Mesenchymal stem cell (in vitro differentiated cells and primary cell): ENCODE measurements around the gene CNTNAP3. TPM values are rescaled to one million over a fixed set of nuclear protein-coding genes. Genes with fewer than 3 reads are reported as not detected.
"Not testable (repeated sequence)": the region's sequence is repeated elsewhere in the genome, so short reads cannot be mapped to it uniquely, and the experiment has no call there.

Experiments used
- DNase-seq: peaks from one replicate; pipeline ENCODE4 v3.0.0-alpha.2; 2013
- H2AFZ ChIP-seq: one replicate; pipeline ENCODE4 v1.6.1; 2013; ENCODE audit warnings: low read depth, mild to moderate bottlenecking, control low read depth, inconsistent platforms, low read length, moderate library complexity
- H2AK5ac ChIP-seq: 2 replicates; pipeline ENCODE4 v1.6.1; 2013; ENCODE audit warnings: low read length, moderate library complexity, mild to moderate bottlenecking, inconsistent platforms; ENCODE audit not compliant: severe bottlenecking
- H2BK120ac ChIP-seq: one replicate; pipeline ENCODE4 v1.6.1; 2013; ENCODE audit warnings: low read depth, mild to moderate bottlenecking, inconsistent platforms, low read length, moderate library complexity
- H2BK12ac ChIP-seq, 2 experiments: one replicate each; pipeline ENCODE4 v1.6.1; 2013; ENCODE audit warnings: inconsistent platforms in 2 of 2, low read length in 2 of 2, mild to moderate bottlenecking in 2 of 2, moderate library complexity in 2 of 2, control low read depth in 1 of 2
- H2BK15ac ChIP-seq: one replicate; pipeline ENCODE4 v1.6.1; 2013; ENCODE audit warnings: mild to moderate bottlenecking, low read depth, inconsistent platforms; ENCODE audit not compliant: poor library complexity, severe bottlenecking
- H2BK5ac ChIP-seq: 2 replicates; pipeline ENCODE4 v1.6.1; 2013; ENCODE audit warnings: low read depth, mild to moderate bottlenecking, low read length, control low read depth, inconsistent platforms; ENCODE audit not compliant: poor library complexity, severe bottlenecking
- H3K14ac ChIP-seq, 2 experiments: one replicate each; pipeline ENCODE4 v1.6.1; 2013; ENCODE audit warnings: inconsistent platforms in 2 of 2, low read length in 2 of 2, control low read depth in 1 of 2, mild to moderate bottlenecking in 1 of 2, moderate library complexity in 1 of 2
- H3K18ac ChIP-seq, 2 experiments: one replicate each; pipeline ENCODE4 v1.6.1; 2013; ENCODE audit warnings: inconsistent platforms in 2 of 2, low read length in 2 of 2, control low read depth in 1 of 2, low read depth in 1 of 2, mild to moderate bottlenecking in 1 of 2
- H3K23ac ChIP-seq, 2 experiments: one replicate each; pipeline ENCODE4 v1.6.1; 2013; ENCODE audit warnings: inconsistent platforms in 2 of 2, low read length in 2 of 2, mild to moderate bottlenecking in 2 of 2, moderate library complexity in 2 of 2, control low read depth in 1 of 2
- H3K27ac ChIP-seq: 2 replicates; pipeline ENCODE4 v1.5.1; 2013; ENCODE audit warnings: mild to moderate bottlenecking, moderate library complexity, low read length, control low read depth, inconsistent platforms; ENCODE audit not compliant: poor library complexity, severe bottlenecking
- H3K27me3 ChIP-seq, 2 experiments: 2 replicates each; pipeline versions ENCODE4 v1.6.1 to v1.7.0; 2013; ENCODE audit warnings: low read length in 2 of 2, mild to moderate bottlenecking in 2 of 2, moderate library complexity in 2 of 2, control low read depth in 1 of 2, inconsistent platforms in 1 of 2; ENCODE audit not compliant: control insufficient read depth in 1 of 2, insufficient read depth in 1 of 2
- H3K36me3 ChIP-seq, 2 experiments: 2 replicates each; pipeline versions ENCODE4 v1.6.1 to v1.7.0; 2013; ENCODE audit warnings: low read length in 2 of 2, control low read depth in 1 of 2, inconsistent platforms in 1 of 2, low read depth in 1 of 2, mild to moderate bottlenecking in 1 of 2; ENCODE audit not compliant: insufficient read depth in 2 of 2, control insufficient read depth in 1 of 2
- H3K4ac ChIP-seq, 2 experiments: one replicate each; pipeline ENCODE4 v1.6.1; 2013; ENCODE audit warnings: inconsistent platforms in 2 of 2, low read length in 2 of 2, mild to moderate bottlenecking in 2 of 2, moderate library complexity in 2 of 2, control low read depth in 1 of 2, low read depth in 1 of 2
- H3K4me1 ChIP-seq: 2 replicates; pipeline ENCODE4 v1.6.1; 2013; ENCODE audit warnings: low read depth, low read length, control low read depth; ENCODE audit not compliant: control insufficient read depth, insufficient read depth
- H3K4me2 ChIP-seq: 2 replicates; pipeline ENCODE4 v1.6.1; 2013; ENCODE audit warnings: low read length, mild to moderate bottlenecking, inconsistent platforms; ENCODE audit not compliant: poor library complexity, severe bottlenecking
- H3K4me3 ChIP-seq, 2 experiments: 2 replicates each; pipeline versions ENCODE4 v1.5.1 to v1.7.0; 2013; ENCODE audit warnings: low read length in 2 of 2, mild to moderate bottlenecking in 2 of 2, control low read depth in 1 of 2, low read depth in 1 of 2; ENCODE audit not compliant: insufficient read depth in 1 of 2
- H3K79me1 ChIP-seq: replicated peaks from 2 replicates; pipeline ENCODE4 v1.6.1; 2013; ENCODE audit warnings: mild to moderate bottlenecking, control low read depth, low read length, inconsistent platforms; ENCODE audit not compliant: poor library complexity, severe bottlenecking
- H3K9ac ChIP-seq: 2 replicates; pipeline ENCODE4 v1.7.0; 2013; ENCODE audit warnings: mild to moderate bottlenecking, low read length, moderate library complexity
- H3K9me3 ChIP-seq: 2 replicates; pipeline ENCODE4 v1.7.0; 2013; ENCODE audit warnings: mild to moderate bottlenecking, low read length; ENCODE audit not compliant: control insufficient read depth
- H4K8ac ChIP-seq: one replicate; pipeline ENCODE4 v1.6.1; 2013; ENCODE audit warnings: inconsistent platforms, mild to moderate bottlenecking, low read length, moderate library complexity
- H4K91ac ChIP-seq: one replicate; pipeline ENCODE4 v1.6.1; 2013; ENCODE audit warnings: mild to moderate bottlenecking, low read length, inconsistent platforms
- WGBS: methylation state at CpG from one replicate; pipeline ENCODE4 v1.1.7; 2013; ENCODE audit warnings: mixed read lengths; 5-methylcytosine and 5-hydroxymethylcytosine counted together
- polyA plus RNA-seq, 2 experiments: library from polyadenylated mRNA; stranded (reverse); fragments of 200-250 nt; gene quantifications; one replicate each; pipeline ENCODE4 v1.2.3, GENCODE V29; 2013

The CNTNAP3 gene
- 0.68 TPM for polyA plus RNA-seq (2013, experiment 1 of 2)
- polyA plus RNA-seq (2013, experiment 2 of 2), result 0.49 TPM

- not testable (repeated sequence) for DNase-seq, H3K27ac ChIP-seq, H2BK5ac ChIP-seq, H3K4me3 ChIP-seq, H3K27me3 ChIP-seq, H3K18ac ChIP-seq, H2AK5ac ChIP-seq, H3K4ac ChIP-seq, H2BK12ac ChIP-seq, H3K4me2 ChIP-seq, H3K9me3 ChIP-seq, H4K8ac ChIP-seq, H2AFZ ChIP-seq, H3K36me3 ChIP-seq, H3K4me1 ChIP-seq, H3K14ac ChIP-seq, H3K23ac ChIP-seq, H3K79me1 ChIP-seq, H2BK15ac ChIP-seq, H2BK120ac ChIP-seq, H4K91ac ChIP-seq, H3K9ac ChIP-seq
- no CpG with 5 or more reads among the region's 42 CpGs for WGBS
Measured at GRCh38 chr9:39287980-39288379, at the start of gene CNTNAP3. TSS of gene CNTNAP3 (minus strand) at chr9:39288167. CDS start at chr9:39288064, 103 bp downstream.

DNA sequence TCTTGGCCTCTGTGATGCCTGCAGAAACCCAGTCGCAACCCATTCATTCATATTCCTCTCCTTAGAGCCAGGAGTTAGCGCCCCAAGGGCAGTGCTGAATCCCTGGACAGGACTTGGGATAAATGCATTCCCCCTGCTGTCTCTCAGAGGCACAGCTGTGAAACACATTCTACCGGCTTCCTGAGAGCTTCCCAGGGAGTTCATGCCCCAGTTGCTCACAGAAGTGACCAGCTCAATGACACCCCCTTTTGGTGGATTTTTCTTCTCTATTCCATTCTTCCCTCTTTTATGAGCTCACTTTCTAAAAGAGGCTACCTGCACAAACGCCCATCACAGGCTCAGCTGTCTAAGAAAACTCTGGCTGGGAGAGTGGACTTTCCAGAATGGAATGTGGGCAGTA, 8.0 kb downstream of the CNTNAP3 start:
- not testable (repeated sequence) for H2BK120ac ChIP-seq, H3K14ac ChIP-seq, H2AK5ac ChIP-seq, H3K36me3 ChIP-seq, DNase-seq, H4K8ac ChIP-seq, H3K9ac ChIP-seq, H3K23ac ChIP-seq, H2AFZ ChIP-seq, H3K9me3 ChIP-seq, H3K79me1 ChIP-seq, H3K4ac ChIP-seq, H3K4me3 ChIP-seq, H3K27me3 ChIP-seq, H2BK15ac ChIP-seq, H2BK12ac ChIP-seq, H3K4me2 ChIP-seq, H3K18ac ChIP-seq, H2BK5ac ChIP-seq, H3K4me1 ChIP-seq, H4K91ac ChIP-seq, H3K27ac ChIP-seq
- WGBS, result no CpG with 5 or more reads among the region's 4 CpGs

- H2BK120ac ChIP-seq, H2BK15ac ChIP-seq, H3K18ac ChIP-seq, H3K4me1 ChIP-seq, H3K4me3 ChIP-seq, H3K4me2 ChIP-seq, H2BK12ac ChIP-seq, H3K9me3 ChIP-seq, H3K27ac ChIP-seq, H3K79me1 ChIP-seq, H2AK5ac ChIP-seq, H3K27me3 ChIP-seq, H2AFZ ChIP-seq, H3K4ac ChIP-seq, H3K14ac ChIP-seq, H4K91ac ChIP-seq, DNase-seq, H3K9ac ChIP-seq, H3K23ac ChIP-seq, H2BK5ac ChIP-seq, H4K8ac ChIP-seq, H3K36me3 ChIP-seq: not testable (repeated sequence)
- WGBS, result no CpG with 5 or more reads among the region's 4 CpGs
Measured at GRCh38 chr9:39242513-39242912, 45.5 kb downstream of the CNTNAP3 start.

DNA sequence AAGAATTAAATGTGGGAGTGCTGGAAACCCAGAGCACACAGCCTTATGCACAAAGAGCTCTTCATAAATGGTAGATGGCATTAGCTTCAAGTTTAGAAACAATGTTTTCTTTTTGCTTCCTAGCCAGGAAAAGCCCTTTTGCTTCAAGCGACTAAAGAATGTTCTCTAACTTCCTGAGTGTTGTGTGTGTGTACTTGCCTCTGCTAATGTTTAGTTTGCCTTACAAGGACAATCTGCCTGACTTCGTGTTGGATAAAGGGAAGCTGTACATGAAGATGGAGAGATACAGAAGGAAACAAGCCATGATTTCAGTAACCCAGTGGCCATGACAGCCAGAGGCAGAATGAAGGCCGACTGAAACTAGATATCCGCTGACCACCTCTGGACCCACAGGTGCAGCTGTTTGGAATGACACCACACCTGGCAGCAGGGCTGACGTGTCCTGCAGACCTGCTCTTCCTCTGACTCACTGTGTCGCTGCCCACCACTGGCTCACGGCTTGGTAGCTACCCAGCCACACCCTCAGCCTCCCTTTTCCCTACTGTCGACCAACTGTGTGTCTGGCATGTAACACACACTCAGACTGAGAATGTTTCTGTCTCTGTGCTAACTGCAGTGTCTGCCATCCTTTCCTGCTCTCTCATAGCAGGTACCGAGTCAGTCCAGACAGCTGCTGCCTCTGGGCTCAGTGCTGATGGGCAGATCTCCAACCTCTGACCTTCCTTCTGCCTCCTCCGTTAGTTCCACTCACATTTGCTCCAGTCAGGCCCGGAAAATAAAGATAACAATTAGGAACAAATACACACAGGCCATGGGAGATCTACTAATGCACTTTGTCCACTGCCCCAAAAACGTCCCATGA, 55.6 kb downstream of the CNTNAP3 start:
- H2AFZ ChIP-seq, H3K14ac ChIP-seq, H3K9ac ChIP-seq, H3K4me3 ChIP-seq, H2BK120ac ChIP-seq, H3K27ac ChIP-seq, H4K91ac ChIP-seq, H3K4ac ChIP-seq, H2BK12ac ChIP-seq, H3K23ac ChIP-seq, H3K4me2 ChIP-seq, H3K27me3 ChIP-seq, H3K36me3 ChIP-seq, H3K79me1 ChIP-seq, H3K4me1 ChIP-seq, DNase-seq, H2AK5ac ChIP-seq, H3K18ac ChIP-seq, H2BK5ac ChIP-seq, H4K8ac ChIP-seq, H2BK15ac ChIP-seq, H3K9me3 ChIP-seq: not testable (repeated sequence)
- no CpG with 5 or more reads among the region's 12 CpGs for WGBS
